T-helper 2 cell treated with Interferon-gamma antibody and Interleukin-4, amounts not matched to agents 100 ng/mL and 5 ng/mL, for 36 hours (primary cell): ENCODE results near the gene COL28A1. TPM values are rescaled to one million over a fixed set of nuclear protein-coding genes. Genes with fewer than 3 reads are reported as not detected.

Source experiments
- intact Hi-C: fragments of 100-400 bp; cut with micrococcal nuclease; formaldehyde crosslinking; loops from one replicate; pipeline ENCODE4 v1.15.1; 2023
- total RNA-seq: library from RNA; stranded (reverse); gene quantifications from 2 replicates; pipeline ENCODE4 v1.2.3, GENCODE V29; 2022

Gene COL28A1
- total RNA-seq = not detected in 2 replicates

DNA sequence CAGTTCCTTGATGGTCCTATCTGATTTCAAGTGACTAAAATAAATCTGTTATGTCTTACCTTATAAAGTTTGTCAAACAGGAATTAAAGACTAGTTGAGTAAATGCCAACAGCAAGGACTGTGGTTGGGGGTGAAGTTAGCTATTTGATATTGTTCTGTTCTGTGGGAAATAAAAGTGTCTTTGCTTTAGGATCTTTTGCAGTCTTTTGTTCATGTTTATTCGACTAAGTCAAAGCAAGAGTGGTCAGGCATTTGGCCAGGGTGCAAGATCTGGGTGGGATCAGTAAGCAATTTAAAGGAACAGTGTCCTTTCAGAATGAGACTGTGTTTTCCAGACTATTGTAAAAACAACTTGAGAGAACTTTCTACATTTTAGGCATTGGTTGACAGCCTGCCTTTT lies at the start of gene COL28A1:
COL28A1 (minus strand) TSS at position 183 of the 400 bp plus-strand sequence. CDS start 2,998 bp downstream, outside the sequence.
- intact Hi-C loops = no loop called here

DNA sequence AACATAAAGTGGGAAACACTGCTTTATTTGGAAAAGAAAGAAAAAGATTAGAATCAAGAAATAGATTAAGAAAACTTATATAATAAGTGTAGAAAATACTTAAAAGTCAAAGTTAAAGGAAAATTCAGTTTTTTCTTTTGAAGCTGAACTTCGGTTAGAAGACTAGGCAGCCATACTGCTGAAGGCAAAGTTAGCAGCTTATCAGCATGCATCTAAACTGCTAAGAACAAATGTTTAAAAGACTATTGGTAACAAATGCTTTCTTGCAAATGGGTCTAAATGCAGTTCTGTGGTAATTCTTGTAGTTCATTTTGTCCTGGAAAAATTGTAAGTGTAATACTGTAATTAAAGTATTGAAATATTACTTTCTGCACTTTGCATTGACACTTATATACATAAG lies 49.0 kb upstream of the COL28A1 start:
- intact Hi-C loops = no loop called here

DNA sequence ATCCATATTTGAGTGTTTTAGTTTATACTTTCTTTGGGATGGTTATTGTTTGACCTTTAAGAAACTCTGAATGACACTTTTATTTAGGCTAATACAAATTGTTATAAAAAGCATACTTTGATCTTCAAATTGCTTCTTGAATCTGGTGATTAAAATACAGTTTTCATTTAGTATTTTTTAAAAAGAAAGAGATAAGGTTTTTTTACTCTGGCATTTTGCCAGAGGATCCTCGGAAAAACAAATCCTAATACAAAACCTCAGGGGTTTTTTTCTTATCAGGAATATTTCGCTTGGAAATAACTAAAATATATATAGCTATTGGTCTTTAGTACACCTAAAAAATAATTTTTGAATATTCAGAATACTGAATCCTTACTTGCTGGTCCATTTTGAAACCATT lies 48.1 kb upstream of the COL28A1 start:
- intact Hi-C loops = no loop called here

DNA sequence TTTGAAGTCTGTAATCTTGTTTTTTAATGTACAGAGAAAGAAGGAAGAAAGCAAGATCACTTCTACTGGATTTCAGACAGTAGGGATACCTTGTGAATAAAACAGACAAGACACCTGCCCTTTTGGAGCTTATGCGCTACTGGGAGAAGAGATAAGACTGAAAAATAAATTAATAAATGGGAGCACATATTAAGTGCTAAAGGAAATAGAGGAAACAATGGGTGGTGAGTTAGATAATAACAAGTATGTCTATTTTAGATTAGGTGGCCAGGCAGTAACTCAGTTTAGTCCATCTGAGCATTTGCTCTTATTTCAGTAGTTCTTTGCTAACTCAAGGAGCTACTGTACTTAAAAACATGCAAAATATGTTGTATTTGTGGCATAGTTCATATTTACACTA lies 46.9 kb upstream of the COL28A1 start:
- intact Hi-C loops = no loop called here

DNA sequence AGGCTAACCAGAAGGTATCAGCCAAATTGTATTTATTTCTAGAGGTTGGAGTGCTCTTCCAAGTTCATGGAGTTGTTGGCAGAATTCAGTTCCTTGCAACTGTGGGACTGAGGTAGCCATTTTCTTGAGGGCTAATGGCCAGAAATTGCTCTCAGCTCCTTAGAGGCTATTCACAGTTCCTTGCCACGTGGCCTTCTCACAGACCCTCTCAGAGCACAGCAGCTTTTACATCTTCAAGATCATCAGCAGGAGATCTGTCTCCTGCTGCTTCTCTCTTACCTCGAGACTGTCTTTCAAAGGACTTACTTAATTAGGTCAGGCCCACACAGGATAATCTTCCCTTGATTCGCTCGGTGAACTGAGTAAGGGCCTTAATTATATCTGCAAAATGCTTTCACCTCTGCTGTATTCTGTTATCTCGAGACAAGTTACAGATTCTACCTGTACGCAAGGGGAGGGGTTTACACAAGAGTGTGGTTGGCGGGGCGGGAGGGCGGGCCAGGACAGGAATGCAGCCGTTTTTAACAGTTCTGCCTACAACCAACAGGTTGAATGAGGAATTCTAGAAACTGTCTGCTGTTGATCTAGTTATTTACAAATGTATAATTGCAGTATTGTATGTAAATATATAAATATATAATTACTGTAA lies 46.0 kb upstream of the COL28A1 start:
- intact Hi-C loops = no loop called here

DNA sequence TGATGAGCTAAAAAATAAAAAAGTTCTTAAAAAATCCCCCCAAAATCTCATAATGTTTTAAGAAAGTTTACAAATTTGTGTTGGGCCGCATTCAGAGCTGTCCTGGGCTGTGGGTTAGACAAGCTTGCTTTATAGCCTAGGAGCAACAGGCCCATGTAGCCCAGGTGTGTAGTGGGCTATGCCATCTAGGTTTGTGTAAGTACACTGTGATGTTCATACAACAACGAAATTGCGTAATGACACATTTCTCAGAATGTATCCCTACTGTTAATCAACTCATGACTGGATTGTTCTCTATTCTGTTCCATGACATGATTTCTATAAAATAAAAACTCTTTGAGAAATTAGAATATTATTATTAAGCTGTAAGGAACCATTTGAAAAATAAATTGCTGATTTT lies 44.0 kb upstream of the COL28A1 start:
- intact Hi-C loops = no loop called here

DNA sequence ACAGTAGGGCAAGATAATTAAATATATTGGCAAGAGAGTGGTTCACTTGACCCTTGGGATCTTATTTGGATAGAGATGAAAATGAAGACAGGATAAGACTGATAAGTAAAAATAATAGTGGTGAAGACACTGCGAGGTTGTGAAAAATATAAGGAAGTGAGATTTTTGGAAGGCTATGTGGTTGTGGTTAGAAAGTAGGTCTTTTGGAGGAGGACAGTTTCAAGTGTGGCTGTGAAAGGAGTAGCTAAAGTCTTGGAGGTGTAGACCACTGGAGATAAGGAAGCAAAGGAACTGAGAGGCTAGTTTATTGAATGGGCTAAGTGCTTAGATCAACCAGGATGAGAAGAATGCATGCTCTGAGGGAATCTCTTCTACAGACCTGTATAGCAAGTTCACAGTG lies 42.2 kb upstream of the COL28A1 start:
- intact Hi-C loops = no loop called here

DNA sequence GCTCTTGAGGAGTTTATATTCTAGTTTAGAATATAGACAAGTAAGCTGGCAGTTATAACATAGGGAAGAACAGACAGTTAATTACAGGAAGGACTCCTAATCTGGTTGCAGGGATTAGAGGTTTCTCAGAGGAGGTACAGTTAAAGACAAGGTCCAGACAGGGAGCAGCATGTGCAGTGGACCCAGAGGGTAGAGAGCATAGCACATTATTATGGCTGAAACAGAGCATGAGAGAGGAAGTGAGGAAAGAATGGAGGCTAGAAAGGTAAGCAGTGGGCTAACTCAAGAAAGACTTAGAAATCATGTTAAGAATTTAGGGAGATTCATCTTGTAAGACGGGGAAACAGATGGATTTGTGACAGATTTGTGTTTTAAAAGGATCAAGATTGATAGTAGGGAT lies 40.7 kb upstream of the COL28A1 start:
- intact Hi-C loops = no loop called here

DNA sequence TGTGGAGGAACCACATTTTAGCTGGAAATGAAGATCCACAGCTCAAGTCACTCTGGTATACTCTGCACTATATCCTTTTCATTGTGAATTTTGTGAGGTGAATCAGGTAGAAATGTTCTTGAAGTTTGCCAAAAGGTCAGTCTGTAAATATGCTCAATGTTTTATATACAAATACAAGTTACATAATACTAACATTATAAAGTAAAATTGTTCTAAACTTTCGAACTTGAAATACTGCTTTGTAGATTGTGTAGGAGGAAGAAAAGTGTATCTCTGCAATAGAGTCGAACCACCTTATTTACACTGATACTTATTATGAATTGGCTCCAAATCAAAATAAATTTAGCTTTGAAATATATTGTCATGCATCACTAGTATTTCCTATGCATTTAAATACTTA lies 38.0 kb upstream of the COL28A1 start:
- intact Hi-C loops = no loop called here

DNA sequence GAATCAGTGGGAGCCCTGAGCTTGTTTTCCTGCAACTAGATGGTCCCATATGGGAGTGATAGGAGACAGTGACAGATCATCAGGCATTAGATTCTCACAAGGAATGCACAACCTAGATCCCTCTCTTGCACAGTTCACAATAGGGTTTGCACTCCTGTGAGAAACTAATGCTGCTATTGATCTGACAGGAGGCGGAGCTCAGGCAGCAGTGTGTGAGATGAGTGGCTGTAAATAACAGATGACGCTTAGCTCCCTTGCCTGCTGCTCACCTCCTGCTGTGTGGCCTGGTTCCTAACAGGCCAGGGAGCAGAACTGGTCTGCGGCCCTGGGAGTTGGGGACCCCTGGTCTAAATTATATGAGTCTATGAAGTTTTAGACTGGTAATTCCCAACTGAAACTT lies 34.9 kb upstream of the COL28A1 start:
- intact Hi-C loops = no loop called here

DNA sequence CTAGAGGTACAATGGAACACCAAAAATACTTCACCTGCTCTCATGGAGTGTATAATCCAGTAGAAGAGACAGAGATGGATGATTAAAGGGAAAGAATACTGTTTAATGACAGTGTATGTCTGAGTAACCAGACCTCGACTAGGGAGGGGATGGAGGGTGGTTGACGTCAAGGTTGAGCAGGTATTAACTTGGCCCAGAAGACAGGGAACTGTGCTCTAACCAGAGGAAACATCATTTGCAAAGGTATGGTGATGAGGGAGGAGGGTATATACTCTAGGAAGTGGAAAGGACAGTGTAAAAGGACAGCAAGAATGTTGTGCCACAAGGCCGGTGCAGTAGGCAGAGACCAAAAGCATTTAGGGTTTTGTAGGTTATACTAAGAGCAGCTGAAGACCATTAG lies 33.9 kb upstream of the COL28A1 start:
- intact Hi-C loops = loop anchor here (5.0 kb wide), 1 partner anchor 307 kb away; no protein-coding TSS in a partner anchor

DNA sequence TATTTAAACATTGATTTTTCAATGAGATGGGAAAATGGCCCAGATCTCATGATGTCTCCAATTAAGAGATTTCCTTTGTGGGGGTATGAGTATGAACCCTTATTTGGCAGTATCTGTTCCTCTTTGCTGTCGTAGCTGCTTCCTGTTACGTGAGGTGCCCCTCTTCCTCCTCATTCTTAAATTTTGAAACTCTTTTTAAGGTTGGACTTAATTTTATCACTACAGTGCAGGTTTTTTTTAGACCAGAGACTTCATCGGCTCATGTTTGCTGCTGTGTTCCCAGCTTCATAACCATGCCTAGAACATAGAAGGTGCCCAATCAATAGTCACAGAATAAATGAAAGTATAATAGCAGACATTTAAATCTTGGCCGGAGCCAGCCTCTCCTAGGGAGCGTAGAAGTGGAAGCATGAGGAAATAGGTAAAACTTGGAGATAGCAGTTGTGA lies 33.4 kb upstream of the COL28A1 start:
- intact Hi-C loops = loop anchor here (5.0 kb wide), 1 partner anchor 307 kb away; no protein-coding TSS in a partner anchor

DNA sequence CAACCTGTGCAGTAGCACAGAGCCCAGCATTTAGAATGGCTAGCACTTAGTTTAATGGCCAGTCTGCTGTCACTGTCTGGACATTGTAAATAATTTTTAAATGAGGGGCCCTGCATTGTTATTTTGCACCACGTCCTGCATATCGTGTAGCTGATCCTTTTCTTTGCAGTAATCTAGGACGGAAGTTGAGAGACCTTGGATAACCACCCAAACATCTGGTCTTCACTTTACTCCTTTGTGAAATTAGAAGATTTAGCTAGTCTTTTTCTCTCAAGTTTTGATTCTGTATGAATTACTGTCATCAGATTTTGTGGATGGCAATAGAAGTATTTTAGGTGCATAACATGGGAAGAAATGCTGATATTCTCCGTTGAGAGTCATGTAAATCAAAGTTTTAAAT lies 32.9 kb upstream of the COL28A1 start:
- intact Hi-C loops = loop anchor here (5.0 kb wide), 1 partner anchor 306 kb away; no protein-coding TSS in a partner anchor

DNA sequence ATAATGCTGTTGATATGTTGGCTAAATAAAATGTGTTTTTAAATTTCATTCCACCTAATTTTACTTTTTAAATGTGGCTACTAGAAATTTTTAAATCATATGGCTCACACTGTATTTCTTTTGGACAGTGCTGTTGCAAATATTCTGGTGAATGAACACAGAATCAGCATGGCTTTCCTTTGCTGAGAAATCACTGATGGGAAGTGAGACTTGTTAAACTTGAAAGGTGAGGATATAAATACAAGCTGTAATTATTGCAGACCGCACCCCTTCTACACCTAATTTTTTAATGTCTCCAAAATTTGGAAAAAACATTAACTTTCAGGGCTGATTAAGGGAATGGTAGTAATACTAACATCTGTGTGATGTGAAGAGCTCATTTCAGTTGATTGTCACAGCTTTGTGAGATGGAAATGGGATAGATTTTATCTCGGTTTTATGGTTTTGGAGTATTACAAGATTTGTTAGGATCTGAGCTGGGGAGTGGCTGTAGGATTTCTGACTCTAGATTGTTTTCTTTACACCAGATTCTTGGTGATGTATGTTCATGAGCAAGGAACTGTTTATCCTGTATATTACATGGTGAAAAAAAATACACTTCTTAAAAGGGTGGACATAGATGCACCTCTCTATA lies 32.3 kb upstream of the COL28A1 start:
- intact Hi-C loops = loop anchor here (1.0 to 5.0 kb wide), 3 partner anchors 72 to 400 kb away; partner anchors contain the start of genes GLCCI1 and UMAD1

DNA sequence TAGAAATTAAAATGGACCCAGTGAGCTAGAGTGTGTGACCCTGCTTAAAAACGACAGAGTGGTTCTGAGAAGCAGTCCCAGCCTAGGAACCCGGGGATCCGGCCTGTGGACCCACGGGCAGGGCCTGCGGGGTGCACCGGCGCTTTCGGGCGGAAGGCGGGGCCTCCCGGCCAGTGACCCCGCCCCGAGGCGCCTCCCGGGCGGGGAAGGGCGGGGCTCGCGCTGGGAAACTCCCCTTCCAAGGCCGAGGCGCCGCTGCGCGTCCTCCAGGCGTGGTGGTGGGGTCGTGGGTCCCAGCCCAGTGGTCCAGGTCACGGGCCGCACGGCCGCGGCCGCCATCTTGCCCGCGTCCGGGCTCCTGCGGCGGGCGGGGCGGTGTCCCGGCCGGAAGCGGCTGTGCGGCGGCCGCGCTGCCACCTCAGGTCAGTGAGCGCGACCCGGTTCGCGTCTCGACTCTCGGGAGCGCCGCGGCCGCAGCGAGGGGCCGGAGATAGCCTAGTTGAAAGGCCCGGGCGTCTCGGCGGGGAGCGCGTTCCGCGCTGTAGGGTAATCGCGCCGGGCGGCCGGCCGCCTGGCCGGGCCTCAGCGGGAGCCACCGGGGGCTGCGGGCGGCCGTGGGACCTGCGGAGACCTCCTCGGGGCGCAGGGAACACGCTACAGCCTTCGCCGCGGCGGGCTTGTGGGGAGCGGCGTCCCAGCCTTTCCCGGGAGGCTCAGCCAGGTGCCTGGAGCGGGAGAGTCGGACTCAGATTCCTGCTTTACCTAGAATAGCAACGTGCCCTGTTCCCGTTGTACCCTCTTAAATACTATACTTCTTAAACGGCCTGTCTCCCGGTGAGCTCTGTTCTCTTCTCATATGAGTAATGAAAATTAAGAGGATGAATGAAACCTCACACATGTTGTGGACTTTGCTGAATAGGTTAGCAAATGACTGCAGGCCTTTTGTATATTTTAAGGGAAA lies 31.3 kb upstream of the COL28A1 start, which contains the start of gene MIOS:
MIOS (plus strand) TSS at position 234 of the 961 bp plus-strand sequence. CDS start 5,592 bp downstream, outside the sequence.
- intact Hi-C loops = loop anchor here (1.0 to 5.0 kb wide), 5 partner anchors 11 to 401 kb away; partner anchors contain the start of genes C1GALT1, GLCCI1 and UMAD1

DNA sequence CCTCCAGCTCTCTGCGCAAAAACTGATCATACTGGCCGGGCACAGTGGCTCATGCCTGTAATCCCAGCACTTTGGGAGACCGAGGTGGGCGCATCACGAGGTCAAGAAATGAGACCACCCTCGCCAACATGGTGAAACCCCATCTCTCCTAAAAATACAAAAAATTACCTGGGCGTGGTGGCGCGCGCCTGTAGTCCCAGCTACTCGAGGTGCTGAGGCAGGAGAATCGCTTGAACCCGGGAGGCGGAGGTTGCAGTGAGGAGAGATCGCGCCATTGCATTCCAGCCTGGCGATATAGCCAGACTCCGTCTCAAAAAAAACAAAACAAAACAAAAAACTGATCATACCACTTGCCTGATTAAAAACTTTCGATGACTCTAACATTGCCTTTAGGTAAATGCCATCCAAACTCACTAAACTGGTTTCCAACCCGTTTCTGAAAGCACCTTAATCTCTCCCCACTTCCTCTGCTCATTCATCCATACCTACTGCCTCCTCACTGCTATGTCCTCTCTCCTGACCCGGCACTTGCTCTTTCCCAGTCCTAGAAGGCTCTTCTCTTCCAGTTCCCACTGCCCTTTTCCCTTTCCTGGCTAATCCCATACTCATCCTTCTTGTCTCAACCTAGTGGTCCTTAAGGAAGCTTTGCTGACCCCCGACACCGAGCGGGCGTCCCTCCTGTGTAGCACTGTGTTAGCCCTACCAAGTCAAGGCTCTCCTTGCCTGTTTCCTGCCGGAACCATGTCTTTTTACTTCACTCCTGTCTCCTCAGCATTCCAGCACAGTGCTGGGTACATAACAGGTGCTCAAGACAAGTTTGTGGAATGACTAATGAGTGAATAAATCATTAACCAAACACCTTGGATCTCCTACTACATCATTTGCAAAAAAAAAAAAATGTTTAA lies 30.3 kb upstream of the COL28A1 start:
- intact Hi-C loops = loop anchor here (1.0 to 5.0 kb wide), 3 partner anchors 10 to 384 kb away; partner anchors contain the start of gene C1GALT1

DNA sequence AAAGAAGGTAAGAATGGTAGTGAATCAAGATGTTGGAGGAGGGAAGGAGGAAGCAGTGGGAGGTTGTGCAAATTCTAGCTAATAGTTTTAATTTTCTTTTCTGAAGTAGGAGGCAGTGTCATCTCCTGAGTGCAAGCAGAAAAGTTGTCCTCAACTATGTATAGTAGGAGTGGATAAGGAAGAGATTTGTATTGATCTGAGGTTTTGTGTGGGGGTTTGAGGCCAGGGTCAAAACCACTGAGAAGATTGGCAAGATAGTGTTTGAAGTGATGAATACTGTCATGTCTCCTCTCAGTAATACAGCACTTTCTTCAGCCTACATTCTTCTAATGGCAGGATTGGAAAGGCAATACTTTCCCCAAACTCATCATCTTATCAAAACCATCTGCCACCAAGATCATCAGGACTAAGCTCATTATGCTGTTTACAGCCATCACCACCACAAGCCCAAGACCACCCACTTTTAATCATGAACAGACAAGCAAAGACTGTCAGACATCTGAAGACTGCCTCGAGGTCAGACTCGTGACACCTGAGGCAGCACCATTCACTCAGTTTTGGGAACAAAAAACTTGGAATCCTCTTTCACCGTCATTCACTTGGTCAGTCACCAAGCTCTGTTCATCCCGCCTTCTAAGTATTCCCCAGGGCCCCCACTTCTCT lies 29.5 kb upstream of the COL28A1 start:
- intact Hi-C loops = loop anchor here (5.0 kb wide), 1 partner anchor 303 kb away; no protein-coding TSS in a partner anchor

DNA sequence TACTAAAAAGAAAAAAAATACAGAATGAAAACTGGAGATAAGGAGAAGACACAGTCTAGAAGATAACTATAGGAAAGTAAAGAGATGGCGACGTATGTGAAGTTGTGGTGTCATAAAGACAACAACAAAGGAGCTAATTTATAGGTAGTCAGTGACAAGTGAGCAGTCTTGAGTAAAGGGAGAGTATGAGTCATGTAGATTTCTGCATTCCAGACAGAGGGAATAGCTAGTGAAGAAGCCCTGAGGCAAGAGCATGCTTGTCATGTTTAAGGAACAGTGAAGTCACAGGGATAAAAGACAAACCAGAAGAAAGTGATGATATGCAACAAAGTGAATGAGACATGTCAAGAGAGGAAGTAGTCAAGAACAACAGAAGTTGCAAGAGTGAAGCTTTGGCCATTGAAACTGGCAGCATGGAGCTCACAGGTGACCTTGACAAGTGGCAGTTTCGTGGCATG lies 28.7 kb upstream of the COL28A1 start:
- intact Hi-C loops = no loop called here

DNA sequence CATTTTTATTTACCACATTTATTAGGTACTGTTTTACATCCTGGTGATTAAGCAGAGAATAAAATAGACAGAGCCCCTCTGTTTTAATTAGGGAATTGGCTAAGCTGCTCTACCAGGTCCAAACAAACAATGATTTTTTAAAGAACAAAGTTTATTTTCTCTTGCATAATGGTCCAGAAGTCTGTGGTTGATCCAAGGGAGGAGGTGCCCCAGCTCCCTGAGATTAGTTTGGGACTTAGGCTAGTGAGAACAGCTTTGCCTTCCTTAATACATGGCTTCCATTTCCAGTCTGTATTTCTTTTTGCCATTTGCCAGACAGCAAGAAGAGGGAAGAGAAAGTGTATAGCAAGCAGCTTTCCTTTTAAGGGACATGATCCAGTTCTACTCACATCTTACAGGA lies 28.1 kb upstream of the COL28A1 start:
- intact Hi-C loops = no loop called here

DNA sequence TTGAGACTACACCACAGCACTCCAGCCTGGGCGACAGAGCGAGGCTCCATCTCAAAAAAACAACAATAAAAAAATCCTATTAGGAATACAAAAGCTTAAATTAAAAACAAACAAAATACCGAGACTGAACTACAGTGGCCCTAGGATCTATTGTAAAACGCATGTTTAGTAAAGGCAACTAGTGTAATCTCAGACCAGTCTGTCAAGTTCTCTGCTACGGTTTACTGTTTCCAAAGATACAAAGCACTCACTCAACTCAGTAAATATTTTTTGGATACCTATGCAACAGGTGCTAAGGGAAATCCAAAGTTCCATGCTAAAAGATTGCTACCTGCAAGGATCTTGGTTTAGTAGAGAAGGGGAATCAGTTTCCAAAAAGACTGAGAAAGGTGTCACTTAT lies 27.6 kb upstream of the COL28A1 start:
- intact Hi-C loops = no loop called here
